Epidermal melanocyte (primary cell): ENCODE data around the gene ZFP2.

Experiments used
- DNase-seq: peaks from one replicate; pipeline ENCODE4 v3.0.0; 2011; ENCODE audit warnings: low spot score; ENCODE audit not compliant: insufficient read length

Gene ZFP2

GRCh38 chr5:178981381-178981780, 85.7 kb downstream of the ZFP2 start:
- no peak for DNase-seq
